ENCODE measurements around the gene FLT3LG. TPM values are rescaled to one million over a fixed set of nuclear protein-coding genes. Genes with fewer than 3 reads are reported as not detected.

Gene FLT3LG, protein sequence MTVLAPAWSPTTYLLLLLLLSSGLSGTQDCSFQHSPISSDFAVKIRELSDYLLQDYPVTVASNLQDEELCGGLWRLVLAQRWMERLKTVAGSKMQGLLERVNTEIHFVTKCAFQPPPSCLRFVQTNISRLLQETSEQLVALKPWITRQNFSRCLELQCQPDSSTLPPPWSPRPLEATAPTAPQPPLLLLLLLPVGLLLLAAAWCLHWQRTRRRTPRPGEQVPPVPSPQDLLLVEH
- total RNA-seq (10 to 100 TPM; 63.9 to 71.5 TPM), polyA plus RNA-seq (148 TPM)

DNA sequence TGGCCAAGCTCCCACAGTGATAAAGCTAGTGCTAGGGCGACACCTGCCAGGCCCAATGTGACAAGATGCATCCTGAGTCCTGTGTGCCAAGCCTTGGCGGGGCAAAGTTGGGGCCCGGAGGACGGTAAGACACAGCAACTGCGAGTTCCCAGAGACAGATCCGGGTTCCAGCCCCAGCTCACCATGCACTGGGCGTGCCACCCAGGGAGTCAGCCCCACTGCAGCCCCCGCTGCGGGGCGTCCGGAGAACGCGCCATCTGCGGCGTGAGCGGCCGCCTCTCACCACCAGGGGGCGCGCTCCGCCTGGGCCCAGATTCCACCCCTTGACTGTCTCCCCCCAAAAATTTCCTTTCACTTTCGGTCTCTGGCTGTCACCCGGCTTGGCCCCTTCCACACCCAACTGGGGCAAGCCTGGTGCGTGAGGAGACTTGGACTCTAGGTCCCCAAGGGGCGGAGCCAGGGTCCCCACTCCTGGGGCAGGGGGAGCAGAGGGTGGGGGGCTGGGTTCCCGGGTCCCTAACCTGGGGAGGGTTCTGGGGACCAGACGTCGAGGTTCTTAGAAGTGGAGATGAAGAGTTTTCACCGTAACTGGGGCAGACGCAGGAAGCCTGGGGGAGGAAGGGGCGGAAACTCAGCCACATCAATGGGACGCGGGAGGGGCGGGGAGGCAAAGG is at the start of gene FLT3LG:
Gene FLT3LG, plus strand, starts transcription at position 348 of the 674 bp plus-strand sequence. CDS start 425 bp downstream, outside the sequence.
- Histone ChIP-seq H3K4me1 (ENCODE audit: insufficient read depth, low read length) (peaks cover 61% of the 10 kb centered on the region), H3K4me3 (ENCODE audit: low read length) (peak within 1 kb of the TSS; percentile 75), H3K27me3 (ENCODE audit: insufficient read depth, low read length, poor library complexity, severe bottlenecking) (no peaks in the 10 kb centered on the region), H3K36me3 (ENCODE audit: insufficient read depth, low read length) (peaks cover 11% of the 10 kb centered on the region), H3K9me3 (ENCODE audit: low read length) (no peaks in the 10 kb centered on the region), H3K27ac (ENCODE audit: low read depth, low read length) (peak within 1 kb of the TSS; percentile 74)
- POLR2A ChIA-PET: interaction anchor here (0.6 to 1.6 kb wide), 8 partner anchors 8 to 84 kb away, joined by 3 to 6 read pairs (median 3); no protein-coding TSS in a partner anchor
- Mint-ChIP-seq H3K4me3 (peak within 1 kb of the TSS; percentile 90 to 98 (median 95)), H3K27ac (peak within 1 kb of the TSS; percentile 95 to 100 (median 98)), H3K9me3 (peaks cover 0 to 2% (median 0%) of the 10 kb centered on the region in 5 donors), H3K36me3 (peaks cover 3 to 18% (median 6%) of the 10 kb centered on the region in 3 donors), H3K4me1 (peaks cover 44 to 65% (median 48%) of the 10 kb centered on the region in 3 donors), H3K27me3 (peaks cover 0 to 4% of the 10 kb centered on the region in 2 donors)
- CTCF ChIA-PET: interaction anchor here (0.6 to 3.0 kb wide), 34 partner anchors 10 to 396 kb away, joined by 3 to 22 read pairs (median 5); partner anchors contain the start of genes ALDH16A1, PIH1D1, PRMT1 and RPS11
- peak; percentile 84 to 98 (median 92) for DNase-seq

DNA sequence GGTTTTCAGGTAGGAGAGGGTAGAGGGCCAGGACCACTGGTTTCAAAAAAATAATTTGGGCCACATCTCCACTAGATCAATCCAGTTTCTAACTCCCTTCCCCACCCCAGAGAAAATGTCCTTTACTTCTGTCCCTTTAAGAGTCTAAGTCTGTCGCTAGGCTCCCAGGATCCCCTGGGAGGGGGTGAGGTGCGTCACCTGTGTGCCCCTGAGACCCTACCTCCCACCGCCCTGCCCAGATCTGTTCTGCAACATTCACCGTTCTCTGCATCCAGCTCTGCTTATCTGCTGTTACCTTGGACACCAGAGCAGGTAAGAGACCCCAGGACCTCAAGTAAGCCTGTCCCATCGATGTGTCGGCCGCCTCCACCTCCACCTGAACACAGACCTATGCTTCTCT is 48.8 kb upstream of the FLT3LG start, which contains the start of gene GFY:
Gene GFY, plus strand, starts transcription at position 211 of the 400 bp plus-strand sequence. CDS start 1,043 bp downstream, outside the sequence.
- Histone ChIP-seq H3K4me3 (ENCODE audit: low read length) (no peak within 1 kb of the TSS), H3K27ac (ENCODE audit: low read depth, low read length) (no peak within 1 kb of the TSS), H3K36me3 (ENCODE audit: insufficient read depth, low read length) (no peaks in the 10 kb centered on the region), H3K9me3 (ENCODE audit: low read length) (no peaks in the 10 kb centered on the region), H3K4me1 (ENCODE audit: insufficient read depth, low read length) (peaks cover 54% of the 10 kb centered on the region), H3K27me3 (ENCODE audit: insufficient read depth, low read length, poor library complexity, severe bottlenecking) (peaks cover 88% of the 10 kb centered on the region)
- DNase-seq: no peak
- Mint-ChIP-seq H3K27ac (peak within 1 kb of the TSS in 2 of 8 donors; percentile 32 to 61), H3K4me3 (peak within 1 kb of the TSS in 4 of 7 donors; percentile 13 to 74 (median 34)), H3K36me3 (no peaks in the 10 kb centered on the region), H3K27me3 (peaks cover 83 to 90% of the 10 kb centered on the region in 2 donors), H3K9me3 (no peaks in the 10 kb centered on the region), H3K4me1 (peaks cover 57 to 81% (median 58%) of the 10 kb centered on the region in 3 donors)
- ChIA-PET CTCF (interaction anchor here (0.7 to 1.8 kb wide), 2 partner anchors 17 to 33 kb away, joined by 3 to 4 read pairs; no protein-coding TSS in a partner anchor), POLR2A (no interaction called here)

- POLR2A ChIA-PET: no interaction called here
- H3K4me3 ChIP-seq (ENCODE audit: low read length): no peak overlapping the region
- H3K9me3 ChIP-seq (ENCODE audit: low read length): no peaks in the 10 kb centered on the region
- Mint-ChIP-seq H3K9me3 (no peaks in the 10 kb centered on the region), H3K27me3 (peaks cover 80 to 90% of the 10 kb centered on the region in 2 donors), H3K36me3 (peaks cover 0 to 4% (median 0%) of the 10 kb centered on the region in 3 donors), H3K4me1 (peaks cover 54 to 79% (median 60%) of the 10 kb centered on the region in 3 donors), H3K4me3 (no peak overlapping the region), H3K27ac (peak overlapping the region in 1 of 8 donors; percentile 61)
- CTCF ChIA-PET: interaction anchor here (0.7 to 1.5 kb wide), 2 partner anchors 16 to 34 kb away, joined by 3 to 4 read pairs; partner anchors contain the start of gene SLC17A7
- no peak overlapping the region for H3K27ac ChIP-seq (ENCODE audit: low read depth, low read length)
- H3K27me3 ChIP-seq (ENCODE audit: insufficient read depth, low read length, poor library complexity, severe bottlenecking): peaks cover 88% of the 10 kb centered on the region
- no peak for DNase-seq
- H3K36me3 ChIP-seq (ENCODE audit: insufficient read depth, low read length): no peaks in the 10 kb centered on the region
- peaks cover 50% of the 10 kb centered on the region for H3K4me1 ChIP-seq (ENCODE audit: insufficient read depth, low read length)
These were observed 48.0 kb upstream of the FLT3LG start for GRCh38 chr19:49425922-49426592.

DNA sequence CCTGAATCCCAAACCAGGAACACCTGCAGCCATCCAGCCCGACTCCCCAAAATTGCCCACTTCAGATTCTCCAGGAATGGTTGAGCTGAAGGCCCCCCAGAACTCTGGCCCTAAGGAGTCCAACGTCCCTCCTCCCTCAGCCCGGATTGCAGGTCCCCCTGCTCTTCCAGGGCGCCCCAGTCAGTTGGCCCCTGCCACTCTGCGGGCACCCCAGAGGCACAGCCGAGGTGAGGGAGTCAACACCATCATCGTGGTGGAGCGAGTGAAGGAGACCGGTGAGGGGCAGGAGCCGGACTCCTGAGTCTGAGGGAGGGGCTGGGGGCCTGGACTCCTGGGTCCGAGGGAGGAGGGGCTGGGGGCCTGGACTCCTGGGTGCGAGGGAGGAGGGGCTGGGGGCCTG is 46.7 kb upstream of the FLT3LG start:
- Mint-ChIP-seq H3K4me1 (peaks cover 47 to 72% (median 54%) of the 10 kb centered on the region in 3 donors), H3K4me3 (no peak overlapping the region), H3K9me3 (peaks cover 0 to 2% (median 0%) of the 10 kb centered on the region in 5 donors), H3K27ac (no peak overlapping the region), H3K36me3 (peaks cover 0 to 4% (median 0%) of the 10 kb centered on the region in 3 donors), H3K27me3 (peaks cover 78 to 88% of the 10 kb centered on the region in 2 donors)
- Histone ChIP-seq H3K27me3 (ENCODE audit: insufficient read depth, low read length, poor library complexity, severe bottlenecking) (peaks cover 90% of the 10 kb centered on the region), H3K9me3 (ENCODE audit: low read length) (no peaks in the 10 kb centered on the region), H3K4me1 (ENCODE audit: insufficient read depth, low read length) (peaks cover 39% of the 10 kb centered on the region), H3K36me3 (ENCODE audit: insufficient read depth, low read length) (no peaks in the 10 kb centered on the region), H3K4me3 (ENCODE audit: low read length) (no peak overlapping the region), H3K27ac (ENCODE audit: low read depth, low read length) (no peak overlapping the region)
- ChIA-PET POLR2A (no interaction called here), CTCF (interaction anchor here (1.5 kb wide), 1 partner anchor 15 kb away, joined by 4 read pairs; the partner anchor contains the start of gene SLC17A7)
- no peak for DNase-seq

- Mint-ChIP-seq H3K27me3 (peaks cover 75 to 88% of the 10 kb centered on the region in 2 donors), H3K36me3 (peaks cover 0 to 4% (median 0%) of the 10 kb centered on the region in 3 donors), H3K4me3 (peak overlapping the region in 6 of 7 donors; percentile 37 to 65 (median 47)), H3K4me1 (peaks cover 43 to 71% (median 50%) of the 10 kb centered on the region in 3 donors), H3K27ac (peak overlapping the region in 1 of 8 donors; percentile 11), H3K9me3 (peaks cover 0 to 2% (median 0%) of the 10 kb centered on the region in 5 donors)
- Histone ChIP-seq H3K36me3 (ENCODE audit: insufficient read depth, low read length) (no peaks in the 10 kb centered on the region), H3K4me1 (ENCODE audit: insufficient read depth, low read length) (peaks cover 32% of the 10 kb centered on the region), H3K27me3 (ENCODE audit: insufficient read depth, low read length, poor library complexity, severe bottlenecking) (peaks cover 90% of the 10 kb centered on the region), H3K4me3 (ENCODE audit: low read length) (no peak overlapping the region), H3K9me3 (ENCODE audit: low read length) (no peaks in the 10 kb centered on the region), H3K27ac (ENCODE audit: low read depth, low read length) (no peak overlapping the region)
- CTCF ChIA-PET: interaction anchor here (1.5 kb wide), 1 partner anchor 14 kb away, joined by 4 read pairs; the partner anchor contains the start of gene SLC17A7
- DNase-seq: peak in 1 of 5 donors; percentile 20
- POLR2A ChIA-PET: no interaction called here
These were observed 46.0 kb upstream of the FLT3LG start for GRCh38 chr19:49427855-49428546.

GRCh38 chr19:49428547-49429451 is 45.2 kb upstream of the FLT3LG start:
- DNase-seq: no peak
- H3K27me3 Mint-ChIP-seq: peaks cover 76 to 90% of the 10 kb centered on the region in 2 donors
- ChIA-PET POLR2A (interaction anchor here (0.6 kb wide), 1 partner anchor 16 kb away, joined by 6 read pairs; no protein-coding TSS in a partner anchor), CTCF (interaction anchor here (1.3 kb wide), 1 partner anchor 35 kb away, joined by 4 read pairs; no protein-coding TSS in a partner anchor)
- H3K27ac Mint-ChIP-seq: peak overlapping the region in 1 of 8 donors; percentile 11
- H3K36me3 Mint-ChIP-seq: peaks cover 0 to 4% (median 0%) of the 10 kb centered on the region in 3 donors
- H3K36me3 ChIP-seq (ENCODE audit: insufficient read depth, low read length): no peaks in the 10 kb centered on the region
- H3K9me3 Mint-ChIP-seq: peaks cover 0 to 3% (median 0%) of the 10 kb centered on the region in 5 donors
- no peaks in the 10 kb centered on the region for H3K9me3 ChIP-seq (ENCODE audit: low read length)
- no peak overlapping the region for H3K27ac ChIP-seq (ENCODE audit: low read depth, low read length)
- peak overlapping the region in 5 of 7 donors; percentile 35 to 65 (median 47) for H3K4me3 Mint-ChIP-seq
- peaks cover 90% of the 10 kb centered on the region for H3K27me3 ChIP-seq (ENCODE audit: insufficient read depth, low read length, poor library complexity, severe bottlenecking)
- no peak overlapping the region for H3K4me3 ChIP-seq (ENCODE audit: low read length)
- H3K4me1 ChIP-seq (ENCODE audit: insufficient read depth, low read length): peaks cover 31% of the 10 kb centered on the region
- peaks cover 42 to 71% (median 50%) of the 10 kb centered on the region in 3 donors for H3K4me1 Mint-ChIP-seq

All from CD8-positive, alpha-beta memory T cell (primary cell).